M059J (cell line): ENCODE data around the gene TLCD5. TPM values are rescaled to one million over a fixed set of nuclear protein-coding genes. Genes with fewer than 3 reads are reported as not detected.

Experiments used
- DNase-seq: peaks from one replicate; pipeline ENCODE4 v3.0.0-alpha.2; 2012; ENCODE audit warnings: low read depth
- total RNA-seq: library from RNA; depleted of rRNA; stranded (reverse); fragments of >200 nt; shearing (Covaris generic); gene quantifications from 2 replicates; pipeline ENCODE4 v1.2.3, GENCODE V29; 2014

TLCD5 gene
- total RNA-seq, 1 experiment from 2014 or later = 4.8 TPM

GRCh38 chr11:120337355-120338106 is 12.4 kb downstream of the TLCD5 start:
- peak; percentile 71 for DNase-seq

GRCh38 chr11:120338107-120338933 is 13.2 kb downstream of the TLCD5 start:
- DNase-seq = no peak

- peak; percentile 50 for DNase-seq
Measured at GRCh38 chr11:120339394-120339890, 14.3 kb downstream of the TLCD5 start.

- peak; percentile 62 for DNase-seq
Measured at GRCh38 chr11:120340529-120340928, 15.4 kb downstream of the TLCD5 start.

- no peak for DNase-seq
Measured at GRCh38 chr11:120342226-120342625, 17.1 kb downstream of the TLCD5 start.

GRCh38 chr11:120342678-120343077 is 17.6 kb downstream of the TLCD5 start:
- no peak for DNase-seq

- no peak for DNase-seq
Measured at GRCh38 chr11:120343429-120343828, 18.3 kb downstream of the TLCD5 start.

GRCh38 chr11:120344302-120345004 is 19.4 kb downstream of the TLCD5 start:
- DNase-seq = peak; percentile 89

- no peak for DNase-seq
Measured at GRCh38 chr11:120346233-120346632, 21.1 kb downstream of the TLCD5 start.

GRCh38 chr11:120350637-120351036 is 25.5 kb downstream of the TLCD5 start:
- DNase-seq = no peak

- no peak for DNase-seq
Measured at GRCh38 chr11:120352405-120352804, 27.3 kb downstream of the TLCD5 start.

- peak; percentile 28 for DNase-seq
Measured at GRCh38 chr11:120354068-120354467, 29.0 kb downstream of the TLCD5 start.

GRCh38 chr11:120354779-120355178 is 29.7 kb downstream of the TLCD5 start:
- no peak for DNase-seq

- DNase-seq = no peak
Measured at GRCh38 chr11:120357620-120358019, 32.5 kb downstream of the TLCD5 start.

GRCh38 chr11:120358729-120359128 is 33.6 kb downstream of the TLCD5 start:
- no peak for DNase-seq

GRCh38 chr11:120363436-120363835 is 38.3 kb downstream of the TLCD5 start:
- DNase-seq = peak; percentile 19

GRCh38 chr11:120365512-120365911 is 40.4 kb downstream of the TLCD5 start:
- no peak for DNase-seq

GRCh38 chr11:120372296-120372695 is 47.2 kb downstream of the TLCD5 start:
- no peak for DNase-seq

GRCh38 chr11:120375076-120375475 is 50.0 kb downstream of the TLCD5 start:
- DNase-seq = no peak

- no peak for DNase-seq
Measured at GRCh38 chr11:120376547-120377182, 51.6 kb downstream of the TLCD5 start.

GRCh38 chr11:120378474-120378873 is 53.4 kb downstream of the TLCD5 start:
- DNase-seq = no peak

GRCh38 chr11:120381401-120381800 is 56.3 kb downstream of the TLCD5 start:
- no peak for DNase-seq
